HepG2 (cell line): ENCODE measurements around the gene INO80B. TPM values are rescaled to one million over a fixed set of nuclear protein-coding genes. Genes with fewer than 3 reads are reported as not detected.

Source experiments
- AGO1 ChIP-seq: fragments of 200-400 bp; formaldehyde crosslinking; IDR thresholded peaks from 2 replicates; pipeline ENCODE4 v1.6.1; 2017; ENCODE audit warnings: mild to moderate bottlenecking, low read depth, low read length, moderate library complexity; ENCODE audit not compliant: poor library complexity, severe bottlenecking
- KAT8 ChIP-seq: IDR thresholded peaks from 2 replicates; pipeline ENCODE4 v1.6.1; 2016; ENCODE audit warnings: missing genetic modification reagents, missing compliant biosample characterization
- NR3C1 ChIP-seq: sonication (generic); formaldehyde crosslinking; IDR thresholded peaks from 2 replicates; pipeline ENCODE4 v1.4.0; 2020; ENCODE audit warnings: missing genetic modification reagents
- SCMH1 ChIP-seq: sonication (generic); formaldehyde crosslinking; IDR thresholded peaks from 2 replicates; pipeline ENCODE4 v1.9.0; 2021; ENCODE audit warnings: missing genetic modification reagents, mild to moderate bottlenecking, borderline replicate concordance
- SP4 ChIP-seq: sonication (generic); formaldehyde crosslinking; IDR thresholded peaks from 2 replicates; pipeline ENCODE4 v1.8.1; 2023; ENCODE audit warnings: mild to moderate bottlenecking, missing genetic modification reagents
- ZMYM4 ChIP-seq: sonication (generic); formaldehyde crosslinking; IDR thresholded peaks from 2 replicates; pipeline ENCODE4 v1.8.1; 2023; ENCODE audit warnings: mild to moderate bottlenecking, missing genetic modification reagents
- ZNF317 ChIP-seq: sonication (generic); formaldehyde crosslinking; IDR thresholded peaks from 2 replicates; pipeline ENCODE4 v1.5.0; 2020; ENCODE audit warnings: mild to moderate bottlenecking, missing genetic modification reagents
- ZNF558 ChIP-seq: sonication (generic); formaldehyde crosslinking; IDR thresholded peaks from 2 replicates; pipeline ENCODE4 v1.9.0; 2022; ENCODE audit warnings: mild to moderate bottlenecking, missing genetic modification reagents, borderline replicate concordance
- ZNF614 ChIP-seq: IDR thresholded peaks from 2 replicates; pipeline ENCODE4 v1.6.1; 2018; ENCODE audit warnings: missing biosample characterization, missing genetic modification reagents, inconsistent platforms, borderline replicate concordance
- ZNF766 ChIP-seq: sonication (generic); formaldehyde crosslinking; IDR thresholded peaks from 2 replicates; pipeline ENCODE4 v1.5.0; 2020; ENCODE audit warnings: missing genetic modification reagents, borderline replicate concordance
- polyA plus RNA-seq, 8 experiments: library from polyadenylated mRNA; depleted of rRNA in 3 of 8; stranded (reverse) in 7 of 8; unstranded in 1 of 8; fragments of >200 nt; fragmentation: Illumina TruSeq in 4 of 8; extraction: Trizol in 4 of 8; gene quantifications; 2 replicates each; pipeline versions ENCODE4 v1.2.1 to v1.2.3, GENCODE V29; 2011 to 2016; ENCODE audit warnings: low read depth in 4 of 8, missing spikeins in 1 of 8, mixed read lengths in 1 of 8; ENCODE audit not compliant: insufficient read depth in 1 of 8
- total RNA-seq, 5 experiments: library from RNA; depleted of rRNA; stranded (reverse); fragments of >200 nt; fragmentation: Illumina TruSeq; extraction: Trizol; gene quantifications; 2 replicates each; pipeline ENCODE4 v1.2.3, GENCODE V29; 2016; ENCODE audit warnings: low read depth in 1 of 5
- TF ChIP-seq, protein P1 (sequence below): sonication (generic); formaldehyde crosslinking; IDR thresholded peaks from 2 replicates; pipeline ENCODE4 v1.4.0; 2020; ENCODE audit warnings: mild to moderate bottlenecking, missing genetic modification reagents
- TF ChIP-seq, protein P2 (sequence below): sonication (generic); formaldehyde crosslinking; IDR thresholded peaks from 2 replicates; pipeline ENCODE4 v1.8.0; 2022; ENCODE audit warnings: mild to moderate bottlenecking, missing genetic modification reagents, moderate library complexity
- TF ChIP-seq, protein P3 (sequence below): sonication (generic); formaldehyde crosslinking; IDR thresholded peaks from 2 replicates; pipeline ENCODE4 v1.4.0; 2020; ENCODE audit warnings: missing genetic modification reagents
- TF ChIP-seq, protein P4 (sequence below): sonication (generic); formaldehyde crosslinking; IDR thresholded peaks from 2 replicates; pipeline ENCODE4 v1.4.0; 2020; ENCODE audit warnings: missing genetic modification reagents, borderline replicate concordance
- TF ChIP-seq, protein P5 (sequence below): sonication (generic); formaldehyde crosslinking; IDR thresholded peaks from 2 replicates; pipeline ENCODE4 v1.4.0; 2020; ENCODE audit warnings: missing genetic modification reagents, borderline replicate concordance

INO80B gene
- total and polyA plus RNA-seq, 2 of the 13 experiments (the other 11 are each of a cell fraction or from before 2014, with no cell fraction given) = 6.2 to 14.5 TPM

DNA sequence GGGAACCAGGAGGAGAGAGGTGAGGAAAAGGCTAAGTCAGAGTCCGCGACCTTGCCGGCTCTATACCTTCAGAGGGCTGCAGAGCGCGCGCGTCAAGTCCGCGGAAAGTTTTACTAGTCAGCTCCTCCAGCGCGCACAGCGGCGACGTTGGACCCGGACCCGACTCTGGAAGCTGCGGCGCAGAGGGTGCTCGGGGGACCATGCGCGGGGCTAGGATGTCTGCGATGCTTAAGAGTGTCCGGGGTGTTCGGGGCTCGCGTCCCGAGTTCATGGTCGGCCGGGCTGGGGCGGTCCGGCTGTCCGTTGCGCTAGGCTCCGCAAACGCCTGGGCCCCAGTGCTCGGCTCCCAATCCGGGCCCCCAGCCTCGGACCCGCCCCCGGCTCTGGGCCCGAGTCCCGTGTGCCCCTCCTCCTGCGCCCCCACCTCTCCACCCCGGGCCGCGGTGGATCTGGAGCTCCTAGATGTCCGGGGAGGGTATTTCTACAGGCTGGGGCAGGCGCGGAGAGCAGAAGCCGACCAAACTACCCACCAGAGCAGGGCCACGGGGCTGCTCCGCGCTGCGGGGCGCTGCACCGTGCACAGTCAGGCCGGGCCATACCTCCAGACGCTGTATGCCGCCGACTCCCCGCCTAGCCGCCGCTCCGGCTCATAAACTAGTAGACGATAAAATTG lies 44.5 kb downstream of the INO80B start, which contains the start of gene LBX2 (continued):
- TF ChIP-seq, protein P1, sequence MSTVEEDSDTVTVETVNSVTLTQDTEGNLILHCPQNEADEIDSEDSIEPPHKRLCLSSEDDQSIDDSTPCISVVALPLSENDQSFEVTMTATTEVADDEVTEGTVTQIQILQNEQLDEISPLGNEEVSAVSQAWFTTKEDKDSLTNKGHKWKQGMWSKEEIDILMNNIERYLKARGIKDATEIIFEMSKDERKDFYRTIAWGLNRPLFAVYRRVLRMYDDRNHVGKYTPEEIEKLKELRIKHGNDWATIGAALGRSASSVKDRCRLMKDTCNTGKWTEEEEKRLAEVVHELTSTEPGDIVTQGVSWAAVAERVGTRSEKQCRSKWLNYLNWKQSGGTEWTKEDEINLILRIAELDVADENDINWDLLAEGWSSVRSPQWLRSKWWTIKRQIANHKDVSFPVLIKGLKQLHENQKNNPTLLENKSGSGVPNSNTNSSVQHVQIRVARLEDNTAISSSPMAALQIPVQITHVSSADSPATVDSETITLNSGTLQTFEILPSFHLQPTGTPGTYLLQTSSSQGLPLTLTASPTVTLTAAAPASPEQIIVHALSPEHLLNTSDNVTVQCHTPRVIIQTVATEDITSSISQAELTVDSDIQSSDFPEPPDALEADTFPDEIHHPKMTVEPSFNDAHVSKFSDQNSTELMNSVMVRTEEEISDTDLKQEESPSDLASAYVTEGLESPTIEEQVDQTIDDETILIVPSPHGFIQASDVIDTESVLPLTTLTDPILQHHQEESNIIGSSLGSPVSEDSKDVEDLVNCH = no peak
- TF ChIP-seq, protein P2, sequence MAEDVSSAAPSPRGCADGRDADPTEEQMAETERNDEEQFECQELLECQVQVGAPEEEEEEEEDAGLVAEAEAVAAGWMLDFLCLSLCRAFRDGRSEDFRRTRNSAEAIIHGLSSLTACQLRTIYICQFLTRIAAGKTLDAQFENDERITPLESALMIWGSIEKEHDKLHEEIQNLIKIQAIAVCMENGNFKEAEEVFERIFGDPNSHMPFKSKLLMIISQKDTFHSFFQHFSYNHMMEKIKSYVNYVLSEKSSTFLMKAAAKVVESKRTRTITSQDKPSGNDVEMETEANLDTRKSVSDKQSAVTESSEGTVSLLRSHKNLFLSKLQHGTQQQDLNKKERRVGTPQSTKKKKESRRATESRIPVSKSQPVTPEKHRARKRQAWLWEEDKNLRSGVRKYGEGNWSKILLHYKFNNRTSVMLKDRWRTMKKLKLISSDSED (CRISPR knock-in tag) = no peak
- TF ChIP-seq, protein P3, sequence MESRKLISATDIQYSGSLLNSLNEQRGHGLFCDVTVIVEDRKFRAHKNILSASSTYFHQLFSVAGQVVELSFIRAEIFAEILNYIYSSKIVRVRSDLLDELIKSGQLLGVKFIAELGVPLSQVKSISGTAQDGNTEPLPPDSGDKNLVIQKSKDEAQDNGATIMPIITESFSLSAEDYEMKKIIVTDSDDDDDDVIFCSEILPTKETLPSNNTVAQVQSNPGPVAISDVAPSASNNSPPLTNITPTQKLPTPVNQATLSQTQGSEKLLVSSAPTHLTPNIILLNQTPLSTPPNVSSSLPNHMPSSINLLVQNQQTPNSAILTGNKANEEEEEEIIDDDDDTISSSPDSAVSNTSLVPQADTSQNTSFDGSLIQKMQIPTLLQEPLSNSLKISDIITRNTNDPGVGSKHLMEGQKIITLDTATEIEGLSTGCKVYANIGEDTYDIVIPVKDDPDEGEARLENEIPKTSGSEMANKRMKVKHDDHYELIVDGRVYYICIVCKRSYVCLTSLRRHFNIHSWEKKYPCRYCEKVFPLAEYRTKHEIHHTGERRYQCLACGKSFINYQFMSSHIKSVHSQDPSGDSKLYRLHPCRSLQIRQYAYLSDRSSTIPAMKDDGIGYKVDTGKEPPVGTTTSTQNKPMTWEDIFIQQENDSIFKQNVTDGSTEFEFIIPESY (CRISPR knock-in tag) = no peak
- TF ChIP-seq SCMH1 (CRISPR knock-in tag) (no peak), KAT8 (CRISPR knock-in tag) (no peak), NR3C1 (no peak), ZNF558 (no peak), ZNF614 (CRISPR knock-in tag) (no peak), ZNF766 (CRISPR knock-in tag) (no peak), ZNF317 (CRISPR knock-in tag) (no peak), AGO1 (peak; percentile 84), SP4 (0 out of 2 replicates have a peak, but pooled peaks have one; percentile 1), ZMYM4 (CRISPR knock-in tag) (peak; percentile 5; the same call in 1 of the 2 replicates)
- TF ChIP-seq, protein P4, sequence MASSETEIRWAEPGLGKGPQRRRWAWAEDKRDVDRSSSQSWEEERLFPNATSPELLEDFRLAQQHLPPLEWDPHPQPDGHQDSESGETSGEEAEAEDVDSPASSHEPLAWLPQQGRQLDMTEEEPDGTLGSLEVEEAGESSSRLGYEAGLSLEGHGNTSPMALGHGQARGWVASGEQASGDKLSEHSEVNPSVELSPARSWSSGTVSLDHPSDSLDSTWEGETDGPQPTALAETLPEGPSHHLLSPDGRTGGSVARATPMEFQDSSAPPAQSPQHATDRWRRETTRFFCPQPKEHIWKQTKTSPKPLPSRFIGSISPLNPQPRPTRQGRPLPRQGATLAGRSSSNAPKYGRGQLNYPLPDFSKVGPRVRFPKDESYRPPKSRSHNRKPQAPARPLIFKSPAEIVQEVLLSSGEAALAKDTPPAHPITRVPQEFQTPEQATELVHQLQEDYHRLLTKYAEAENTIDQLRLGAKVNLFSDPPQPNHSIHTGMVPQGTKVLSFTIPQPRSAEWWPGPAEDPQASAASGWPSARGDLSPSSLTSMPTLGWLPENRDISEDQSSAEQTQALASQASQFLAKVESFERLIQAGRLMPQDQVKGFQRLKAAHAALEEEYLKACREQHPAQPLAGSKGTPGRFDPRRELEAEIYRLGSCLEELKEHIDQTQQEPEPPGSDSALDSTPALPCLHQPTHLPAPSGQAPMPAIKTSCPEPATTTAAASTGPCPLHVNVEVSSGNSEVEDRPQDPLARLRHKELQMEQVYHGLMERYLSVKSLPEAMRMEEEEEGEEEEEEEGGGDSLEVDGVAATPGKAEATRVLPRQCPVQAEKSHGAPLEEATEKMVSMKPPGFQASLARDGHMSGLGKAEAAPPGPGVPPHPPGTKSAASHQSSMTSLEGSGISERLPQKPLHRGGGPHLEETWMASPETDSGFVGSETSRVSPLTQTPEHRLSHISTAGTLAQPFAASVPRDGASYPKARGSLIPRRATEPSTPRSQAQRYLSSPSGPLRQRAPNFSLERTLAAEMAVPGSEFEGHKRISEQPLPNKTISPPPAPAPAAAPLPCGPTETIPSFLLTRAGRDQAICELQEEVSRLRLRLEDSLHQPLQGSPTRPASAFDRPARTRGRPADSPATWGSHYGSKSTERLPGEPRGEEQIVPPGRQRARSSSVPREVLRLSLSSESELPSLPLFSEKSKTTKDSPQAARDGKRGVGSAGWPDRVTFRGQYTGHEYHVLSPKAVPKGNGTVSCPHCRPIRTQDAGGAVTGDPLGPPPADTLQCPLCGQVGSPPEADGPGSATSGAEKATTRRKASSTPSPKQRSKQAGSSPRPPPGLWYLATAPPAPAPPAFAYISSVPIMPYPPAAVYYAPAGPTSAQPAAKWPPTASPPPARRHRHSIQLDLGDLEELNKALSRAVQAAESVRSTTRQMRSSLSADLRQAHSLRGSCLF (CRISPR knock-in tag) = no peak
- TF ChIP-seq, protein P5, sequence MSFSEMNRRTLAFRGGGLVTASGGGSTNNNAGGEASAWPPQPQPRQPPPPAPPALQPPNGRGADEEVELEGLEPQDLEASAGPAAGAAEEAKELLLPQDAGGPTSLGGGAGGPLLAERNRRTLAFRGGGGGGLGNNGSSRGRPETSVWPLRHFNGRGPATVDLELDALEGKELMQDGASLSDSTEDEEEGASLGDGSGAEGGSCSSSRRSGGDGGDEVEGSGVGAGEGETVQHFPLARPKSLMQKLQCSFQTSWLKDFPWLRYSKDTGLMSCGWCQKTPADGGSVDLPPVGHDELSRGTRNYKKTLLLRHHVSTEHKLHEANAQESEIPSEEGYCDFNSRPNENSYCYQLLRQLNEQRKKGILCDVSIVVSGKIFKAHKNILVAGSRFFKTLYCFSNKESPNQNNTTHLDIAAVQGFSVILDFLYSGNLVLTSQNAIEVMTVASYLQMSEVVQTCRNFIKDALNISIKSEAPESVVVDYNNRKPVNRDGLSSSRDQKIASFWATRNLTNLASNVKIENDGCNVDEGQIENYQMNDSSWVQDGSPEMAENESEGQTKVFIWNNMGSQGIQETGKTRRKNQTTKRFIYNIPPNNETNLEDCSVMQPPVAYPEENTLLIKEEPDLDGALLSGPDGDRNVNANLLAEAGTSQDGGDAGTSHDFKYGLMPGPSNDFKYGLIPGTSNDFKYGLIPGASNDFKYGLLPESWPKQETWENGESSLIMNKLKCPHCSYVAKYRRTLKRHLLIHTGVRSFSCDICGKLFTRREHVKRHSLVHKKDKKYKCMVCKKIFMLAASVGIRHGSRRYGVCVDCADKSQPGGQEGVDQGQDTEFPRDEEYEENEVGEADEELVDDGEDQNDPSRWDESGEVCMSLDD = no peak
